GM19239 (cell line): ENCODE measurements around the gene COX5B.
"Not testable (repeated sequence)": the region's sequence is repeated elsewhere in the genome, so short reads cannot be mapped to it uniquely, and the experiment has no call there.

Experiments
- DNase-seq: peaks from one replicate; pipeline ENCODE4 v3.0.0; 2011; ENCODE audit warnings: low spot score; ENCODE audit not compliant: insufficient read length
- FAIRE-seq: peaks from 2 replicates; lab custom pipeline; 2011; peaks lifted over from hg19 to GRCh38; lab: Jason Lieb, UNC

COX5B gene

DNA sequence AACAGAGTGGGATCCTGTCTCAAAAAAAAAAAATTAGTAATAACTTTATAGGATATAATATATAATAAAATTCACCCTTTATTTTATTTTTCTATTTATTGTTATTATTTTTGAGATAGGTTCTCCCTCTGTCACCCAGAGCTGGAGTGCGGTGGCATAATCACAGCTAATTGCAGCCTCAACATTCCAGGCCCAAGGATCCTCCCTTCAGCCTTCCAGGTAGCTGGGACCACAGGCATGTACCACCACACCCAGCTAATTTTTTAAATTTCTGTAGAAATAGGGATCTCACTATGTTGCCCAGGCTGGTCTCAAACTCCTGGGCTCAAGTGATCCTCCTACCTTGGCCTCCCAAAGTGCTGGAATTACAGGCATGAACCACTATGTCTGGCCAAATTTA is 24.6 kb downstream of the COX5B start:
- no peak for FAIRE-seq
- no peak for DNase-seq

DNA sequence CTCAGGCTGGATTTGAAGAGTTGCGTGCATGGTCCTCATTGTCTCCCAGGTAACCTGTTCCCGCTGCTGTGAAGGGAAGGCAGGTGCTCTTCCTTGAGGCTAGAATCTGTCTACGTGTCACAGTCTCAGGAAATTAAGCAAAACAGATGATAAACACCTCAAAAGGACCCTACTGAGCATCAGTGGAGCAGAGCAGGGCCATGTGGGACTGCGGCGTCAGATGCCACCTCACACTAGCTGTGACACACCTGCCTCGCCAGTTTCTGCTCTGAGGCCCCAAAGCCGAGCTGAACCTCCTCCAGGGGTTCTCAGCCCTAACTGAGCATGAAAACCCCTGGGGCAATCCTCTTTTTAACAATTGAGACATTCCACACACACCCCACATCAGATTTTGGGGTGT is 25.7 kb downstream of the COX5B start:
- DNase-seq, result no peak
- FAIRE-seq, result no peak

GRCh38 chr2:97672606-97673140 is 26.8 kb downstream of the COX5B start:
- FAIRE-seq, DNase-seq: not testable (repeated sequence)

DNA sequence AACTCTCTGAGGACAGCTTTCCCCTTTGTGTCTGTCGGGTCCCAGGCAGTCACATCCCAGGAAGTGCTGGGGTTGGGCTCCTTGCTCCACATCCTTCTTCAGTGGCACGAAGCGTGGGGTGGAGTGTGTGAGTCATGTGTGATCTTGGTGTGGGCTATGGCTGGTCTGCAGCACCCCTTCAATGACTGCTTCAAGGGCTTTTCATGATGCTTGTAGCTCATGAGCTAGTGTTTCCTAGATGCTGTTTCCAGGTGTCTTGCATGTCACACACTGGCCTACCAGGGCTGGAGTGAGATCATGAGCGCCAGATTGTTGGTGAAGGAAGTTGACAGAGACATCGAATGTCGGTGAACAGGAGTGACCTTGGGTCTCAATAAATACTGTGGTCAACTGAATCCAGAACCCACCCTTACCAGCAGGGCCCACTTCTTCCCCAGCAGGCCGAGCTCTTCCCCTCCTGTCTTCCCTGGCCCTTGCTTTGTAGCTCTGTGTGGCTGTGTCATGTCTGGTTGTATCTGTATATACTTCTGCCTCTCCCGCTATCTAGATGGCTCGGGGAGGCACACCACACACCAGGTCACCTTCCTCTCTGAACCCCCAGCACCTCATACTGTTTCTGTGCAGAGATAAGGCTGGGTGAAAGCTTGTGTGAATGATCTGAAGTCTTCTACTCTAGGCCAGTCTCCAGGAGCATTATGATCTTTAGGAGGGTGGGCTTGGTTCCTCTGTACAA is 27.5 kb downstream of the COX5B start:
- DNase-seq (no peak), FAIRE-seq (no peak)

- no peak for FAIRE-seq
- no peak for DNase-seq
These were observed 28.0 kb downstream of the COX5B start for GRCh38 chr2:97673915-97674283.

DNA sequence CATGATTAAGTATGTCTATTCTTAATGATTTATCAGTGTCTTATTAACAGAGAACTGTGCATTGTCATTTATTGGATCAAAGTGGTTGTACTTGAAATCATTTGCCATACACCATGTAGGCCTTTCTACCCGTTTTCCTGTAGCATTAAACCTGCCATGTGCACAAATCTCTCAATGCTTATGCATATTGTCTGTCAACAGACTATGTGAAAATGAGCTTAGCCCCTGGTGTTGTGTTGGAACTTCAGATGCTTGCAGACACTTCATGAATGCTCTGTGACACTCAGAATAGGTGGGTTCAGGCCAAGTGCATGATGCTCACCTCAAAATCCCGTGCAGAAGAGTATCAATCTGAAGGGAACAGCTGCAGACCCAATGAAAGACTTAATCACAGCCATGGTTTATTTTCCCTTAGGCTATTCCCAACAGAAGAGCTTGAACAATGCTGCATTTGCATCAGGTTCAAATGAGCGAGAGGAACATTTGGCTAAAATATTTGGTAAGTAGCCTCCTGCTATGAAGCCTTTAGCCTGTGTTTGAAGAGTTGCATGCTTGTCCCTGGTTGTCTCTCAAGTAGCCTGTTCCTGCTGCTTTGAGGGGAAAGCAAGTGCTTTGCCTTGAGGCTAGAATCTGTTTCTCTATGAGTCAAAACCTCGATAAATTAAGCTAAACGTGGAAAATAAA is 29.7 kb downstream of the COX5B start:
- DNase-seq (no peak), FAIRE-seq (no peak)

GRCh38 chr2:97676620-97677019 is 30.8 kb downstream of the COX5B start:
- DNase-seq, result no peak
- no peak for FAIRE-seq

- FAIRE-seq (no peak), DNase-seq (no peak)
These were observed 31.6 kb downstream of the COX5B start for GRCh38 chr2:97677480-97677879.

GRCh38 chr2:97678298-97678697 is 32.4 kb downstream of the COX5B start:
- FAIRE-seq, result no peak
- no peak for DNase-seq

DNA sequence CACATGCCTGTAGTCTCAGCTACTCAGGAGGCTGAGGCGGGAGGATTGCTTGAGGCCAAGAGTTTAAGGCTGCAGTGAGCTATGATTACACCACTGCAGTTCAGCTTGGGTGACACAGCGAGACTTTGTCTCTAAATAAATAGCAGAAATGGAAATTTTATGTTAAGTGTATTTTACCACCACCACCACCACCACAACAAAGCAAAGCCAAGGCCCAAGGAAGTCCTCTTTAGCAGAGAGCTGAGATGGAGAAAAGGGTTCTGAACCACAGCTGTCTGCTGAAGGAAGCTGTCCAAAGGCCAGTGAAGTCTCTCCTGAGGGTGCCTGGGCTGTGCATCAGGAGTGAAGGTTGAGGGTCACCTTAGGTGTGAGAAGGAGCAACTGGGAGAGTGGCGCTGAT is 41.4 kb downstream of the COX5B start:
- not testable (repeated sequence) for FAIRE-seq, DNase-seq

DNA sequence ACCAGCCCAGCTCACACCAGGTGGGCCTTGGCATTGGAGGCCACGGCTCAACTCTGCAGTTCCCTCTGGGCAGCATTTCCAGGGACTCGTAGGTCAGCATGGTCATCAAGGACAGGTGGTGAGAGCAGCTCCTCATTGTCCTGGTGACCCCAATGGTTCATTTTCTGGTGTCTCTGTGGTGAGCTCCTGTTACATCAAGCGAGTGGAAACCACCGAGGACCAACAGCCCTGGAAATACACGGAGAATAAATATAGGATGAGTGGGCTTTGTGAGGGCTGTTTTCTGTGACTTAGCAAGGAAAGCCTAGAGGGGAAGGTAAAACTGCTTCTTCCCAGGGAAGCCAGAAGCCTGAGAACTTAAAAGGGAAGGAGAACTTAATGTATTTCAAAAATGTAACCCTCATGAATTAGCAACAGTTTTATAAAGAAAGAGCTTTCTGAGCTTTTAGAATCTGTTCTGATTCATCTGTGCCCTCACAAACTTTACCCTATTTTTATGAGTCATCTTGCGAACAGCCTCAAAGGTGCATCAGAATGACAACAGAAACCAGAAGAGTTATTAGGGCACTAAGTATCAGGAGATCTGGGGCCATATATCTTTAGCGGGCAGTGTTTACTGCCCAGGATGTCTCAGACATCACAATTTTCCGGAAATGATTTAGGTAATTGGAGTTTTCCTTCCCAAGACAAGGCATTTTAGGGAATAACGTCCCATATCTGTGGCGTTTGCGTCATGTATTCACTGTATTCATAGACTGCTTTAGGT is 42.4 kb downstream of the COX5B start:
- FAIRE-seq (peak; percentile 40), DNase-seq (no peak)

- FAIRE-seq (no peak), DNase-seq (no peak)
These were observed 45.3 kb downstream of the COX5B start for GRCh38 chr2:97691166-97691565.

- FAIRE-seq, result no peak
- no peak for DNase-seq
These were observed 47.6 kb downstream of the COX5B start for GRCh38 chr2:97693476-97693875.

DNA sequence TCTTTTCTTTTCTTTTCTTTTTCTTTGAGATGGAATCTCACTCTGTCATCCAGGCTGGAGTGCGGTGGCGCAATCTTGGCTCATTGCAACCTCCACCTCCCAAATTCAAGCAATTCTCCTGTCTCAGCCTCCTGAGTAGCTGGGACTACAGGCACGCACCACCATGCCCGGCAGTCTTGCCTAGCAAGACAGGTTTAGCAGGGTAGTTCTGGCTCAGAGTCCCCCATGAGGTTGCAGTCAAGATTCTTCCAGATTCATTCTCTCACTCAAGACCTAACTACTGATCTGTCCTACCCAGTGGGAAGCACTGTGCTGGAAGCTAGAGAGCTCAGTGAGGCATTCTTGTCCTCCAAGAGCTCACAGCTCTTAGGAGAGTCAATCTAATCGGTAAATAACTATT is 49.9 kb downstream of the COX5B start:
- FAIRE-seq (no peak), DNase-seq (no peak)

GRCh38 chr2:97697252-97698235 is 51.7 kb downstream of the COX5B start:
- DNase-seq (peak; percentile 67), FAIRE-seq (peak; percentile 94)
